A204.1 (cell line): Measurements from ENCODE around the gene PPP4R3B.
"Not testable (repeated sequence)": the region's sequence is repeated elsewhere in the genome, so short reads cannot be mapped to it uniquely, and the experiment has no call there.

Source experiments
- FAIRE-seq: peaks from 2 replicates; lab custom pipeline; 2012; peaks lifted over from hg19 to GRCh38; lab: Jason Lieb, UNC

The PPP4R3B gene

GRCh38 chr2:55595536-55595935, 21.9 kb downstream of the PPP4R3B start:
- peak; percentile 55 for FAIRE-seq

DNA sequence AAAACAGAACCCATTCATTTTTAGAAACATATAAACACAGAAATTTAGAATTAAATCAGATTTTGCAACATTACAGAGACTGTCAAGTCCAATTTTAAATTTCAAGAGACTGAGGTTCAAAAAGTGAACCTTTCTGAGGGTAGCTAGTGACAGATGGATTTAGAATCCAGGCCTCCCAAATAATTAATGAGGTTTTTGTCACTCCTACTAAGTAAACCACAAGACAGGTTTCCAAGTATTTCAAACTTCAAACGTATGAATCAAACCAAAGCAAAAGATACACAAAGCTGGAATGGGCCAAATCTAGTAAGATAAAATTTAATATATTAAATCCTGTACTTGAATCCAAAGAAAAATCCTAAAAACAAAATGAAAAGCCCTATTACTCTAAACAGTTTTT, 25.3 kb downstream of the PPP4R3B start:
- FAIRE-seq, result no peak

DNA sequence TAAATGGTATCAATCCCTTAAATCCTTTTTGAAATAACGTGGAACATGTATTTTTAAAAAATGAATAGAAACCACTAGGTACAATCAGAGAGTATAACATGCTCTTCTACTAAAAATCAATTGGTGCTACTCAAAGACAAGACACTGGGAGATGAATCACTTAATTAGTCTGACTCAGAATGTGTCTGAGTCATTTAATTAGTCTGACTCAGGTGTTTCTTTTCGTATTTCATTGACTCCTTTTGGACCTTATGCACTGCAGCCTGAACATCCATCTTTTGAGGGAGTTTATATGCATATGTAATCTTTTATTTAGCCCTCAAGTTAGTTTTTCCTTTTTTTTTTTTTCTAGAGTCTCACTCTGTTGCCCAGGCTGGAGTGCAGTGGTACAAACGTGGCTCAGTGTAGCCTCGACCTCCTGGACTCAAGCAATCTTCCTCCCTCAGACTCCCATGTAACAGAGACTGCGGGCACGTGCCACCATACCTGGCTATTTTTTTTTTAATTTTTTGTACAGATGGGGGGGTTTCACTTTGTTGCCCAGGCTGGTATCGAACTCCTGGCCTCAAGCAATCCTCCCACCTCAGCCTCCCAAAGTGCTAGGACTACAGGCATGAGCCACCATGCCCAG, 26.5 kb downstream of the PPP4R3B start:
- FAIRE-seq, result no peak

DNA sequence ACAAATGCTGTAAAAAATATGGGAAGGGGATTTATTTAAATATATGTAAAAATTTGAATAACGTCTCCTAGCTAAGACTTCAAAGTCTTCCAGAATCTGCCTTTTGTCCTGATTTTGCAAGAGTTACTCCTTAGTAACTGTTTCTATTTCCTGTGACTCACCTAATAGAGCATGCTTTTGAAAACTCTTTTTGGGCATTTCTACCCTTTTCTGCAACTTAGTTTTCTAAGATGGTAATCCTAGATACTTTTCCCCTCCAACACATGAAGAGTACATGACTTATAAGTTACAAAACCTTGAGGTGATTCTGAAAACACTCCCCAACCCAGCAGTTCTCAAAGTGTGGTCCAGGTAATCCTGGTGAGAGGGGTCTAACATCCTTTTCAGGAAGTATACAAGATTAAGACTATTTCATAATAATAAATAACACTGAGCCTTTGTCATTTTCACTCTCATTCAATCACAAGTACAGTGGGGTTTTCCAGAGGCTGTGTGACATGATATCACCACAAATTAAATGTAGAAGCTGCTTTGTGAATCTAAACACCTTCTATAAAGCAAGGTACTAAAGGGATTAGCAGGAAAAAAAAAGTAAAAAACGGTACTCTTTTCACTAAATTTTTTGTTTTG, 31.9 kb downstream of the PPP4R3B start:
- no peak for FAIRE-seq

GRCh38 chr2:55581874-55582547, 35.4 kb downstream of the PPP4R3B start:
- FAIRE-seq, result no peak

- no peak for FAIRE-seq
Measured at GRCh38 chr2:55581435-55581834, 36.0 kb downstream of the PPP4R3B start.

DNA sequence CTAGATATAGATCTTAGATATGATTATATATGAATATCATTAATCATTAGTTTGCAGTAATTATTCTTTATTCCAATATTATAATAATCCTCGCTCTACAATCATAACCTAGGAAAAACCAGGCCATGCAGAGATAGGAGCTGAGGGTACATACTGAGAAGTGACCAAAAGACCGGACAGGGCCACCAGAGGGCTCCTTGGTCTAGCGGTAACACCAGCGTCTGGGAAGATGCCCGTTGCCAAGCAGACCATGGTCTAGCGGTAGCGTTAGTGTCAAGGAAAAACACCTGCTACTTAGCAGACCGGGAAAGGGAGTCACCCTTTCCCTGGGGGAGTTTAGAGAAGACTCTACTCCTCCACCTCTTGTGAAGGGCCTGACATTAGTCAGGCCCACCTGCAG, 48.4 kb downstream of the PPP4R3B start:
- not testable (repeated sequence) for FAIRE-seq

- no peak for FAIRE-seq
Measured at GRCh38 chr2:55567298-55567697, 50.1 kb downstream of the PPP4R3B start.

- no peak for FAIRE-seq
Measured at GRCh38 chr2:55565613-55566012, 51.8 kb downstream of the PPP4R3B start.

GRCh38 chr2:55560855-55561254, 56.6 kb downstream of the PPP4R3B start:
- FAIRE-seq, result no peak

DNA sequence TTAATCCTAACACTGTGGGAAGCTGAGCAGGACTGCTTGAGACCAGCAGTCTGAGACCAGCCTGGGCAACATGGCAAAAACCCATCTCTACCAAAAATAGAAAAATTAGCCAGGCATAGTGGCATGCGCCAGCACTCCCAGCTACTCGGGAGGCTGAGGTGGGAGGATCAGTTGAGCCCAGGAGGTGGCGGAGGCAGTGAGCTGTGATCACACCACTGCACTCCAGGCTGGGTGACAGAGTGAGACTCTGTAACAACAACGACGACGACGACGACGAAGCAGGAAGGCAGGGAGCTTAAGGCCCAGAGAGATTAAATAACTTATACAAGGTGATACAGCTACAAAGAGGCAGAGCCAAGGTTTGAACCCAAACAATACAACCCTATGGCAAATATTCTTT, 60.6 kb downstream of the PPP4R3B start:
- FAIRE-seq, result no peak

- FAIRE-seq, result no peak
Measured at GRCh38 chr2:55555977-55556376, 61.4 kb downstream of the PPP4R3B start.

GRCh38 chr2:55553321-55553720, 64.1 kb downstream of the PPP4R3B start:
- FAIRE-seq, result no peak

GRCh38 chr2:55550368-55551102, 66.9 kb downstream of the PPP4R3B start:
- FAIRE-seq, result no peak

- FAIRE-seq, result not testable (repeated sequence)
Measured at GRCh38 chr2:55547679-55548078, 69.7 kb downstream of the PPP4R3B start.

- FAIRE-seq, result no peak
Measured at GRCh38 chr2:55547001-55547400, 70.4 kb downstream of the PPP4R3B start.

DNA sequence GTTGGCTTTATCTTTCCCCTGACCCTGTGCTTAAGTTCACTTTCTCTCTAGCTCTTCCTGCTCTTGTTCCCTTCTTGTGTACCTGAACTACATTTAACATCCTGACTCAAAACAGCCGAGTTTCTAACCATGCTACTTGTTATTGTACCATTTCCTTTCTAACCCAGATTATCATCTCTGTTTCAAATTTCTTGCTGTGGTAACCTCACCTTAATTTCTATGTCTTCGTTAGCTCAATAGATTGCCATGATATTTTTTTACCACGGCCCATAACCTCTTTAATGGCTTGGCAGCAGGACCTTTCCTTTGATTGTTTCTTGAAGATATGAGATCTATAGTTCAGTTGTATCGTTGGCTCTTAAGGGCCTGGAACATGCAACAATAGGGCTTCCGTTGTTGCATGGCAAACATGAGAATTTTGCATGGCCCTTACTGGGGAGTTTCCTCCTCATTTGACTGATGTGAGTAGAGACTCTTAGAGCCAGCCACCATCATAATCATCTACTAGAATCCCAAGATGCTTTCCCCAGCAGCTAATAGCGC, 86.8 kb downstream of the PPP4R3B start:
- no peak for FAIRE-seq

DNA sequence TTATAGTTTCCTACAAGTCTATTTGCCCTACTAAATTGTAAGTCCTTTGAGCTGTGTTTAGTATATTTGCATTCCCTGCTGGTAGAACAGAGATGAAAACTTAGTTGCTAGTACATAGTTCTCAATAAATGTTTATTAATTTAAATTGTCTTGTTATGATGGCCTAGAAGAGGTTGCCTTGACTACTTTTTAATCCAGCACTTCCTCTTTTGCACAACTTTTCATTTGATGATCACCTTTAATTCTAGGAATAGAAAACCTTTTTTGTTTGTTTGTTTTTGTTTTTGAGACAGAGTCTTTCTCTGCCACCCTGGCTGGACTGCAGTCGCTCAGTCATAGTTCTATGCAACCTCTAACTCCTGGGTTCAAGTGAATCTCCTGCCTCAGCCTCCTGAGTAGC, 91.2 kb downstream of the PPP4R3B start:
- no peak for FAIRE-seq

DNA sequence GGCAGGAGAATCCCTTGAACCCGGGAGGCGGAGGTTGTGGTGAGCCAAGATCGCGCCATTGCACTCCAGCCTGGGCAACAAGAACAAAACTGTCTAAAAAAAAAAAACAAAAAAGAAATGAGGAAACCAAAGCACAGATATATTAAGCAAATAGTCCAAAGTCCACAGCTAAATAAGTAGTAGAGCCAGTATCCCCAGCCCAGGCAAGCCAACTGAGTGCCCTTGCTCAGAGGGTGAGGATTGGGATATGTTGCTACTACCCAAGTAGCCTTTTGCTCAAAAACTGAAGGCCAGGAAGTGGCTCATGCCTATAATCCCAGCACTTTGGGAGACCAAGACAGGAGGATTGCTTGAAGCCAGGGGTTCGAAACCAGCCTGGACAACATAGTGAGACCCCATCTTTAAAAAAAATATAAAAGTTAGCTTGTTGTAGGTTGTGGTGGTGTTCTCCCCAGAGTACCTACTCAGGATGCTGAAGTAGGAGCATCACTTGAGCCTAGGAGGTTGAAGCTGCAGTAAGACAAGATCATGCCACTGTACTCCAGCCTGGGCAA, 92.5 kb downstream of the PPP4R3B start:
- FAIRE-seq, result no peak

DNA sequence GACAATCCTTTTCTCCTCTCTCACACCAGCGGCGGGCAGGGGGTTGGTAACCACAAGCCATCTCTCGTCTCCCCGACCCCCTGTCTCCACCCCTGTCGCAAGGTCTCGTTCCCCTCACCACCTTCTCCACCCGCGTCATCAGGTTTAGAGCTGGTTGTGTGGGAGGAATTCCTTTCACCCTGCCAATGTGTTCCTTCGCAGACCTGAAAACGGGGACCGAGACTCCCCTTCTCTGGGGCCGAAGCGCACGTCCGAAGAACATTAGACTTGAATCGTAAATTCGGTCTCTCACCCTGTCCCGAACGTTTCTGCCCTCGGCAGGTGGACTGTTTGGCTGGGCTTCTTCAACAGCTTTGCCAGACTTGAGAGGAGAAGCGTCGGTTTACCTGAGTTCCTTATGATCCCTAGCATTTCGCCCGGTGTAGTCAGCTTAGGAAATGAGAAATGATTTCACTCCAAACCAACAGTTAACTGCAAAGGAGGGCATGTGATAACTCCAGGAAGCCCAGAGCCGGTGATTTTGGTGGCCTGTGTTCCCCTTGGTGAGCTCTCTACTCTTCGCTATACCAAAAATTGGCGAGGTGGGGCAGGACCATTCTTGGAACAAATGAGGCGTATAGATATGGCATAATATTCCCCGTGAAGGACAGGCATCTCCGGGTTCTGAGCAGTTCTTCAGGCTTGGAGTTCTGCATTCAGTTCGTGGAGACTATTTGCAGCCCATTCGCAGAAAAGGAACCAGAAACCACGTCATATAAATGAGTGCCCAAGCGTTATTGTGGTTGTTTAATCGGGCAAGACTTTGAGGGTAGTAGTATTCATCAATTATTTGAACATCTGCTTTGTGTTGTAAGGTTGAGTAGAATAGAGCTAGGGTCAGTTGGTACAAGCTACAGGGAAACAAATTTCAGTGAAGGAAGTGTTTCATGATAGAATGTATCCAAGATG, 97.2 kb downstream of the PPP4R3B start:
- FAIRE-seq, result no peak

DNA sequence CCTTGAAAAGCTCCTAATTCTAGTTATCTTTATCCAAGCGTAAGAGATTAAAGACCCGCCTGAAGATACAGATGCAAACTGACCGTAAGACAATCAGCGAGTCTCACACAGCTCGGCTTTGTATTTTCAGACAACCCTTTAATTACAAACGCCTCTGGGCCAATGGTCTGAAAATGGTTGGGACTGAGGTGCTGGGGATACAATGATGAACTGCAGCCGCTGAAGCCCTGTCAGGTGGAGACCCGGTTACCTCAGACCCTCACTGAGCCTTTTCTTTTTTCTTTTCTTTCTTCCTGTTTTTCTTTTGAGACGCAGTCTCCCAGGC, 98.6 kb downstream of the PPP4R3B start:
- no peak for FAIRE-seq
